Measurements from ENCODE around the gene C17orf78.

C17orf78 gene

DNA sequence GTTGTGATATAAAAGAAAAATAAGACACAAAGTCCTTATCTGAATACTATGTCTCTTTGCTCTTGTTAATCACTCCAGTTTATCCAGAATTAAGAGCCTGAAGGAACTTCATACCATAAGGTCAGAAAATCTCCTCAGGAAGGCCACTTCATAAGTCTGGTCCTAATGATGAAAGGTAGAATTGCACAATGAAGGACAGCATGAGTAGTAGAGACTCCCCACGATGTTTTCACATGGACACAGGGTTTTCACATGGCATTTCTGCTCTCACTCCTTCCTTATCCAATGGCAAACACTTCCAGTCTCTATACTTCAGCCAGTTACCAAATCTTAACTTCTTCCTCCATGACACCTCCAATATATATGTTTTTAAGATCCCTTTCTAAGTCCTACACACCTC is 10.2 kb upstream of the C17orf78 start:
- TF ChIP-seq FOXP2 (optimal IDR thresholded peaks at IDR 0.05; ENCODE audit: borderline replicate concordance, extremely low read depth, extremely low read length, insufficient read depth) (no peak), TAF1 (IDR thresholded peaks at IDR 0.05; ENCODE audit: borderline replicate concordance, insufficient read depth, low read length) (no peak), SIN3A (IDR thresholded peaks at IDR 0.05; ENCODE audit: borderline replicate concordance, insufficient read depth, low read length) (no peak), POLR2AphosphoS5 (IDR thresholded peaks at IDR 0.05; ENCODE audit: low read depth, low read length) (no peak)
- TF ChIP-seq, protein P1, sequence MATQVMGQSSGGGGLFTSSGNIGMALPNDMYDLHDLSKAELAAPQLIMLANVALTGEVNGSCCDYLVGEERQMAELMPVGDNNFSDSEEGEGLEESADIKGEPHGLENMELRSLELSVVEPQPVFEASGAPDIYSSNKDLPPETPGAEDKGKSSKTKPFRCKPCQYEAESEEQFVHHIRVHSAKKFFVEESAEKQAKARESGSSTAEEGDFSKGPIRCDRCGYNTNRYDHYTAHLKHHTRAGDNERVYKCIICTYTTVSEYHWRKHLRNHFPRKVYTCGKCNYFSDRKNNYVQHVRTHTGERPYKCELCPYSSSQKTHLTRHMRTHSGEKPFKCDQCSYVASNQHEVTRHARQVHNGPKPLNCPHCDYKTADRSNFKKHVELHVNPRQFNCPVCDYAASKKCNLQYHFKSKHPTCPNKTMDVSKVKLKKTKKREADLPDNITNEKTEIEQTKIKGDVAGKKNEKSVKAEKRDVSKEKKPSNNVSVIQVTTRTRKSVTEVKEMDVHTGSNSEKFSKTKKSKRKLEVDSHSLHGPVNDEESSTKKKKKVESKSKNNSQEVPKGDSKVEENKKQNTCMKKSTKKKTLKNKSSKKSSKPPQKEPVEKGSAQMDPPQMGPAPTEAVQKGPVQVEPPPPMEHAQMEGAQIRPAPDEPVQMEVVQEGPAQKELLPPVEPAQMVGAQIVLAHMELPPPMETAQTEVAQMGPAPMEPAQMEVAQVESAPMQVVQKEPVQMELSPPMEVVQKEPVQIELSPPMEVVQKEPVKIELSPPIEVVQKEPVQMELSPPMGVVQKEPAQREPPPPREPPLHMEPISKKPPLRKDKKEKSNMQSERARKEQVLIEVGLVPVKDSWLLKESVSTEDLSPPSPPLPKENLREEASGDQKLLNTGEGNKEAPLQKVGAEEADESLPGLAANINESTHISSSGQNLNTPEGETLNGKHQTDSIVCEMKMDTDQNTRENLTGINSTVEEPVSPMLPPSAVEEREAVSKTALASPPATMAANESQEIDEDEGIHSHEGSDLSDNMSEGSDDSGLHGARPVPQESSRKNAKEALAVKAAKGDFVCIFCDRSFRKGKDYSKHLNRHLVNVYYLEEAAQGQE (IDR thresholded peaks at IDR 0.05; ENCODE audit: insufficient read depth in 1 of 2, low read depth in 2 of 2, low read length in 2 of 2) = no peak

DNA sequence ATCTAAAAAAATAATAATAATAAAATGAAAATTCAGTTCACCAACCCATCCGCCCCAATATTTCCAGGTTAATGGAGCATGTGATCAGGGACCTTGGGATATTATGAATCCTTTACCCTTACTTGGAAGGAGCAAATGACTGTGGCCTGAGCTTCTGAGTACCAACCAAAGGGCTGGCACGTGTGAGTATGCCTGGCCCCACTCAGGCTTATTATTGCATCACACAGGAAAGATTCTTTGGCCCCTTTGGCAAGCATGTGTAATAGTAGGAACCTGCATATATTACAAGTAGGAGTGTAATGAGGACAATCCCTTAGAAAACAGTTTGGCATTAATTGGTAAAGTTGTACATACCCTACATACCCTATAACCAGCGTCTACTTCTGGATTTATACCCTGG is 7.2 kb upstream of the C17orf78 start:
- no peak for TF ChIP-seq FOXP2 (optimal IDR thresholded peaks at IDR 0.05; ENCODE audit: borderline replicate concordance, extremely low read depth, extremely low read length, insufficient read depth)
- TF ChIP-seq POLR2AphosphoS5 (IDR thresholded peaks at IDR 0.05; ENCODE audit: low read depth, low read length) = no peak
- no peak for TF ChIP-seq TAF1 (IDR thresholded peaks at IDR 0.05; ENCODE audit: borderline replicate concordance, insufficient read depth, low read length)
- TF ChIP-seq SIN3A (IDR thresholded peaks at IDR 0.05; ENCODE audit: borderline replicate concordance, insufficient read depth, low read length) = no peak
- TF ChIP-seq, protein P1 (IDR thresholded peaks at IDR 0.05; ENCODE audit: insufficient read depth in 1 of 2, low read depth in 2 of 2, low read length in 2 of 2) = no peak

DNA sequence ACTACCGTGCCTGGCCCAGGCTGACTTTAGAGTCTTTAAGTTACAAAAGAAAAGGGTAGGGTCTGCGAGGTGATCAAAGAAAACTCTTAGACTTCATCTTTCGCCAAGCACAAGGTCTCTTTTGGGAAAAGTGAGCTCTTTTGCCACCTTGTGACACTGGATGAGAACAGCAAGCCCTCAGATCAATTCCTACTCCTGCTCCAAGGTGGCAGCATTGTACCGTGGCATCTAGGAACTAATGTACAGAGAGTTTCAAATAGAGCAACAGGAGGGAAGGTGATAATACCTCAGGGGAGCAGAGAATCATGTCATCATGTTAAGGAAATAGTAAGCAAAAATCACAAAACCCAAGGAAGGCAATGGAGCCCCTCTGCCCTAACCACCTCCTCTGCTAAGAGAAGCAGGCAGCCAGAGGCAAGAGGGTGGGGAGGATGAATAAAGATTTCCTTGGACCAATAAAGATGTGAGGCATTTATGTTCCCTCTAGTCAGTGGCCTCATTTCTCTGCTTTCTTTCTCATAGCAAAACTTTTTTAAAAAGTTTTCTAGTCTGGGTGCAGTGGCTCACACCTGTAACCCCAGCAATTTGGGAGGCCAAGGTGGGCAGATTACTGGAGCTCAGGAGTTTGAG is 2.1 kb upstream of the C17orf78 start:
- TF ChIP-seq TAF1 (IDR thresholded peaks at IDR 0.05; ENCODE audit: borderline replicate concordance, insufficient read depth, low read length) (0 out of 2 replicates have a peak, but pooled peaks have one; percentile 30), SIN3A (IDR thresholded peaks at IDR 0.05; ENCODE audit: borderline replicate concordance, insufficient read depth, low read length) (no peak)

DNA sequence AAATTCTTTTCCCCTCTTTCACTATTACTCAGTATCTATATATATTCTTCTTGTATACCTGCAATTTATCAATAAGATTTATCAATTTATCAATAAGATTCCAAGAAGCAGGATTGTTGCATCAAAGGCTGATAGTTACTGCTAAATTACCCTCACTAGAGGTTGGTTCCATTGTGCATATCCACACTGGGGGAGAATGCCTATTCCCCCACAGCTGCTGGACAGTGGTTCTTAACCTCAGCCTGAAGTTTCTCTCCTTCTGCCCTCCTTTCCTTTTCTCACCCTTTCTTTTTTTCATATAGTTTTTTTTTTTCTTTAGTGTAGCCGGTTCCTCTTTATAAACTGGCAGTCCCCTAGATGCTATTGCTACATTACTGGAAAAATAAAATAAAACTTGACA is 6.3 kb downstream of the C17orf78 start:
- no peak for TF ChIP-seq POLR2AphosphoS5 (IDR thresholded peaks at IDR 0.05; ENCODE audit: low read depth, low read length)
- TF ChIP-seq FOXP2 (optimal IDR thresholded peaks at IDR 0.05; ENCODE audit: borderline replicate concordance, extremely low read depth, extremely low read length, insufficient read depth) = no peak
- TF ChIP-seq TAF1 (IDR thresholded peaks at IDR 0.05; ENCODE audit: borderline replicate concordance, insufficient read depth, low read length) = no peak
- TF ChIP-seq SIN3A (IDR thresholded peaks at IDR 0.05; ENCODE audit: borderline replicate concordance, insufficient read depth, low read length) = no peak
- TF ChIP-seq, protein P1 (IDR thresholded peaks at IDR 0.05; ENCODE audit: insufficient read depth in 1 of 2, low read depth in 2 of 2, low read length in 2 of 2) = no peak

DNA sequence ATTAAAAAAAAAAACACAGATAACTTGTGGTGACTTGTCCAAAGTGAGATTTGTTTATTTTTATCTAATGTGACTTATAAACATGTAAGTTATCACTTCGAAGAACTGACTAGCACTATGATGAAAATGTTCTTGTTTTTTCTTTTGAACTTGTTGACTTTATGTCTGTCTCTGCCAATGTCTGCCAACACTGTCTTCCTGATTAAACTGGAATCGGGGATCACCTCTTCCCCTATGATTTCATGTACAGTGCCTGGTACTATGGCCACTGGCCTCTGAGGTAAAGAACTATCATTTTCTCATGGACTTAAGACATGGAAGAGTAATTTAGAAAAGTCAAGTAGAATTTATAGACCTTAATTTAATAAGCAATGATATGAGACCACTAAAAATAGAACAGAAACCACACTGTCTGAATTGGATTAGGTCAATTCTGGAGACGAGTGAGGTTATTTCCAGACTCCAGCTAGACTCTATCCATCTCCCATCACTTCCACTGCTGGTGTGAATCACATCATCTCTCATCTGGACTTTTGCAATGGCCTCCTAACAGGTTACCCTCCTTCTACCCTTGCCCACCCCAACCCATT is 8.9 kb downstream of the C17orf78 start:
- TF ChIP-seq POLR2AphosphoS5 (IDR thresholded peaks at IDR 0.05; ENCODE audit: low read depth, low read length) (no peak), FOXP2 (optimal IDR thresholded peaks at IDR 0.05; ENCODE audit: borderline replicate concordance, extremely low read depth, extremely low read length, insufficient read depth) (no peak), SIN3A (IDR thresholded peaks at IDR 0.05; ENCODE audit: borderline replicate concordance, insufficient read depth, low read length) (no peak), TAF1 (IDR thresholded peaks at IDR 0.05; ENCODE audit: borderline replicate concordance, insufficient read depth, low read length) (no peak)
- TF ChIP-seq, protein P1 (IDR thresholded peaks at IDR 0.05; ENCODE audit: insufficient read depth in 1 of 2, low read depth in 2 of 2, low read length in 2 of 2) = no peak
